Activated T-cell treated with anti-CD3 and anti-CD28 coated beads for 1 hour (primary cell): ENCODE results near the gene CDC42BPA.

Experiments
- DNase-seq: peaks from one replicate; pipeline ENCODE4 v3.0.0-alpha.2; 2020; ENCODE audit warnings: low read depth

CDC42BPA gene

DNA sequence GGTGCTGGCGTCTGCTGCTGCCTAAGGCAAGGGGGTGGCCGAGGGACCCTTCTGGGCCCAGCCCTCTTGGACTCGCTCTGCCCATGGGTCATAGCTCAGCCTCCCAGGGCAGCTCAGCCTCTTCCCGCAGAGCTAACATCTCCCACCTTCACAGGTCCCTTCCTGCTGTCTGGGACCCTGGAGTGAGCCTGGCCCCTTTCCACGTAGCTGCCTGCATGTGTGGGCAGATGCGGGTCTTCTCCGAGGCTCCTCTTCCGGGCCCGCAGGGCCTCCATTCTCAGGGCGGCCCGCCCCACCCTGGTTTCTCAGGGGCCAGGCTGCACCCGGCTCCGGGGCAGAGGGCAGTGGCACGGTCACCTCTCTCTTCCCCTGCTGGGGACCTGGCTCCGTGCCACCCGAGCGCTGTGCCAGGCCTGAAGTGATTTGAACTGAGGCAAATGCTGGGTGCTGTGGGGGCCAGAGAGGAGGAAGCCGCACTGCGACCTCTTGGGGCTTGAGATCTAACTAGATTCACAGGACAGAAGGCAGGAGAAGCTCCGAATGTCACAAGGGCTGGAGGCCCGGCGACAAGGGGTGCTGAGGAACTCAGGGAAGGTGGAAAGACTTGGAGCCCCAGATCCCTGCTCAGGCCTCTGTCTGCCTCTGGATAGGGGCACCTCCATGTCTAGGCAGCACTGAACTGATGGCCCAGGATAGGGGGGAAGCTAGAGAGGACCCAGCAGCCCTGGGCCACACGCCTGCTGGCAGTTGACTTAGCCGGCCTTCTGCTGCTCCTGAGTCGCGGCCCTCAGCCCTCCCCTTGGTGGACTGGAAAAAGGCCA is 337.5 kb downstream of the CDC42BPA start:
- no peak for DNase-seq

DNA sequence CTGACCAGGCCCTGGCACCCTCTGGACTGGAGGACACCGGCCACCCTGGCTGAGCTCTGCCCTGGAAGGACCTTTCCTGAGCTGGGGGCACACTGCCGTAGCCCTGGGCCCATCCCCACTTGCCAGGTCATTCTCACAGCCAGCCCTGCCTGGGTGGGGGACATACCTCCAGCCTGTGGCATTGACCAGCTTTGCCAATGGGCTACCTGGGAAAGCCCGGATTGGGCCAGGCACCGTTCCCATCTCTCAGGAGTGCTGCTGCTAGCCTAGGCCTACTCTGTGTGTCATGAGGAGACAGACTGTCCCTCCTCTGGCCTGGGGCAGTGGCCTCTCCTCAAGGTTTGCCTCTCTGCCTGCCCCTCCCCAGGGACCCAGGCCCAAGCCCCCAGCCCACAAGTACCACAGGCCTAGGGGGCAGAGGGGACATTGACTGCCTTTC is 338.2 kb downstream of the CDC42BPA start:
- no peak for DNase-seq

DNA sequence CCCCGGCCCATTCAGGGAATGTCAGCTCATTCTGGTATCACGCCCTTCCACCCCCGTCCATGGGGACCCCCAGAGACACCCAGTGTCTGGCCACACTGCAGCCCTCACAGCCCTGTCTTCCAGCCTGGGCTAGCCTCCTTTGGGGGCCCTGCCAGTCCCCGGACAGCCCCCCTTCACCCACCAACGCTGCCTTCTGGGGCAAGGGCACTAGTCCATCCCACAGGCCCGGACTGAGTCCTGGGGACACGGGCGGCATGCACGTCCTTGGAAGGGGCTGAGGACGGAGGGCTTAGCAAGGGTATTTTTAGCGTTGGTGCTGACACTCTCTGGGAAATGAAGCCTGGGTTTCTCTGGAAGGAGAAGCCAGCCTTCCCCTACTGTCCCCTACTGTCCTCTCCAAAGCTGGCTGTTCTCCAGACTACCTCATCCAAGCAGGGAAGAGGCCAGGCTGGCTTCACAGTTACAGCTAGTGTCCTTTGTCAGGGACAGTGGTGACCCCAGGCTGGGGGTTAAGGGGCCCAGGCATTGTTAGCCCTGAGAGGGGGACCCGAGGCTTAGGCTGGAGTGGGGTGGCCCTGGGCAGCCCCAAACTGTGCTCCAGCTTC is 338.7 kb downstream of the CDC42BPA start:
- DNase-seq = no peak

DNA sequence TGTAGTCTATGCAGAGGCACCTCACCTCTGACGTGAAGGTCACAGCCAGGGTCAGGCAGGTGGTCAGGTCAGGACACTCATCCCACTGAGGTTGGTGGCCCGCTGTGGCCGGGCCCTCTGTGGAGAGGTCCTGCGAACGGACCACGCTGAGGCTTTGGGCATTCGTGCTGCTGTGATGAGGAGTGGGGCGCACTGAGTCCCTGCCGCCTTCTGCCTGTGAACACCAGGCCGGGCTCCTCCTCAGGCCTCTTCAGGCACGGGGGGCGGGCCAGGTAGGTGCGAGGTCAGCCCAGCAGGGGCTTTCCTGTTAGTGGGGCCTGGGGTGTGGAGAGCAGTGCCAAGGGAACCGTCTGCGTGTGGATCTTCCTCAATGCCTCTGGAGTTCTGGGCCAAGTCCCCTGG is 339.2 kb downstream of the CDC42BPA start:
- DNase-seq = no peak

DNA sequence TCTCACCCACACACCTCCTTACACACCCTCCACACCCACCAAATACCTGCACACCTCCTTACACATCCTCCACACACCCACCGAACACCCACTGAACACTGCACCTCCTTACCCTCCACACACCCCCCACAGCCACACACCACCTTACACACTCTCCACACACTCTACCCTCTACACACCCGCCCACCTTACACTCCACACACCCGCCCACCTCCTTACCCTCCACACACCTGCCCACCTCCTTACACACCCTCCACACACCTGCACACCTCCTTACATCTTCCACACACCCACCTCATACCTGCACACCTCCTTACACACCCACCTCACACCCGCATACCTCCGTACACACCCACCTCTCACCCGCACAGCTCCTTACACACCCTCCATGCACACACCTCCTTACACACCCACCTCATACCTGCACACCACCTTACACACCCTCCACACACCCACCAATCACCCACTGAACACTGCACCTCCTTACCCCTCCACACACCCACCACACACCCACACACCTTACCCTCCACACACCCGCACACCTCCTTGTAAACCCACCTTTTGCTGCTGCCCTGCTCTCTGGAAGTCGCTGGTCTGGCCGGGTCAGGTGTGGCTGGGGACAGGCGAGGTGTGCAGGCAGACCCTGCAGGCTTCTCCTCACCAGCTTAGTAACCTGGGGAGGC is 339.7 kb downstream of the CDC42BPA start:
- no peak for DNase-seq

DNA sequence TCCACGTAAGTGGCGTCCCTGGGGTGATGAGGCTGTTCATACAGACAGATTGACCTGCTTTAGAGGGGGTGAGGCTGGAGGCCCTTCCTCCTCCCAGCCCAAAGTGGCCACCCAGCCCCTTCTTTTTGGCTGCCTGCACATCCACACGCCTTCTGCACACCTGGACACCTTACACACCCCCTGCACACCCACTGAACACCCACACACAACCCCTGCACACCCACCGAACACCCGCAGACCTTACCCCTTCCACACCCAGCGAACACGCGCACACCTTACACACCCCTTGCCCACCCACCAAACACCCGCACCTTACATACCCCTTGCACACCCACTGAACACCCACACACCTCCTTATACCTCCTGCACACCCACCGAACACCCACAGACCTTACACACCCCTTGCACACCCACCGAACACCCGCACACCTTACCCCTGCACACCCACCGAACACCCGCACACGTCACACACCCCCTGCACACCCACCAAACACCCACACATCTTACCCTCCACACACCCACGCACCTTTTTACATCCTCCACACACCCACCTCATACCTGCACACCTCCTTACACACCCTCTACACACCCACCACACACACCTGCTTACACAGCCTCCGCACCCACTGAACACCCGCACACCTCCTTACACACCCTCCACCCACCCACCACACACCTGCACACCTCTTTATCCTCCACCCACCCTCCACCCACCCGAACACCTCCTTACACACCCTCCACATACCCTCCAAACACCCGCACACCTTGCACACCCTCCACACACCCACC is 340.5 kb downstream of the CDC42BPA start:
- DNase-seq = no peak

DNA sequence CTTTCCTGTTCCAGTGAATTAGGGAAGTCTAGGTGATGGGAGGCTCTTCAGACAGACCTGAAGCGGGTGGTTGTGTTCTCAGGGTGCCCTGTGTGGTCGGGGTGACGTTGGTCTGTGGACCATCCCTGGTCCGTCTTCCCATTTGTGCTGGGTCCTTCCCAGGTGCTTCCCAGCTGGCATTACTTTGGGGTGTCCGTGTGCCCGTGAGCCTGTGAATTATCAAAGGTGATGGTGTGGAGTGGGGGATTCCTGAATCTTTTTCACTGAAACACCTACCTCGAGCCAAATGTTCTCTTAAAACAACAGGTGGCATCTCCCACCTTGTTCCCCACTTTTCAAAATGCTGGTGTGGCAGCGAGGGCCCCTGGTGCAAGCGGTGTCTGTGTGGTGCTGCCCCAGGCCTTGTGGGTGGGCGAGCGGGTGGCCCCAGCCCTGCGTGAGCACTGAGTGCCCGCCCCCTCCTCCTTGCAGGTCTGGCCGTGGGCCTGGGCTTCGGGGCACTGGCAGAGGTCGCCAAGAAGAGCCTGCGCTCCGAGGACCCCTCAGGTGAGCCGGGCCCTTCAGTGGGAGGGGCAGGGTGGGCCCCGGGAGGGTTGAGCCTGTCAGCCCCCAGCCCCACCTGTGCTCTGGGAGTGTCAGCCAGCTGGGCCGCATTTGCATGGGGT is 341.2 kb downstream of the CDC42BPA start:
- no peak for DNase-seq

DNA sequence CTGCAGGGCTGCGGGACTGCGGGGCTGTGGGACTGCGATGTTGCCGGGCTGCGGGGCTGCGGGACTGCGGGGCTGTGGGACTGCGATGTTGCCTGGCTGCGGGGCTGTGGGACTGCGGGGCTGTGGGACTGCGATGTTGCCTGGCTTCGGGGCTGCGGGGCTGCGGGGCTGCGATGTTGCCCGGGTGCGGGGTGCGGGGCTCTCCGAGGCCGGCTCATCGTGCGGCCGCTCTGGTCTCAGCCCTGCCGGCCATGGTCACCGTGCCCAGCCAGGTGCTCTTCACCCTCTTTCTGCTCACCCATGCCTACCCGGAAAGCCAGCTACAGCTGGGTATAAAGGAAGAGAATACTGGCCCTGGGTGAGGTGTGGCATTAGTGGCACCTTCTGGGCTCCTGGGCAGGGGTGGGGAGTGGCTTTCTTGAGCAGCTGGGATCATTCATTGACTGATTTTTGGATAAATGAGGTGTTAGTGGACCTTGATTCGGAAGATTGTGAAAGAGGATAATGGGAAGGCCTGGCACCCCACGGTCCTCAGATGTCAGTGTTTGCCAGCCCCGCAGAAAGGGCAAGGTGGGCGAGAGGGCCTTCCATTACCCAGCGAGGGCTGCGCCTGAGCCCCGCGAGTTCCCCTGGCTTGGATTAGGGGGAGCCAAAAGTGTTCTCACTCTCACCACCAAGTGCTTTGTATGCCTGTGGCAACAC is 341.9 kb downstream of the CDC42BPA start:
- DNase-seq = no peak

DNA sequence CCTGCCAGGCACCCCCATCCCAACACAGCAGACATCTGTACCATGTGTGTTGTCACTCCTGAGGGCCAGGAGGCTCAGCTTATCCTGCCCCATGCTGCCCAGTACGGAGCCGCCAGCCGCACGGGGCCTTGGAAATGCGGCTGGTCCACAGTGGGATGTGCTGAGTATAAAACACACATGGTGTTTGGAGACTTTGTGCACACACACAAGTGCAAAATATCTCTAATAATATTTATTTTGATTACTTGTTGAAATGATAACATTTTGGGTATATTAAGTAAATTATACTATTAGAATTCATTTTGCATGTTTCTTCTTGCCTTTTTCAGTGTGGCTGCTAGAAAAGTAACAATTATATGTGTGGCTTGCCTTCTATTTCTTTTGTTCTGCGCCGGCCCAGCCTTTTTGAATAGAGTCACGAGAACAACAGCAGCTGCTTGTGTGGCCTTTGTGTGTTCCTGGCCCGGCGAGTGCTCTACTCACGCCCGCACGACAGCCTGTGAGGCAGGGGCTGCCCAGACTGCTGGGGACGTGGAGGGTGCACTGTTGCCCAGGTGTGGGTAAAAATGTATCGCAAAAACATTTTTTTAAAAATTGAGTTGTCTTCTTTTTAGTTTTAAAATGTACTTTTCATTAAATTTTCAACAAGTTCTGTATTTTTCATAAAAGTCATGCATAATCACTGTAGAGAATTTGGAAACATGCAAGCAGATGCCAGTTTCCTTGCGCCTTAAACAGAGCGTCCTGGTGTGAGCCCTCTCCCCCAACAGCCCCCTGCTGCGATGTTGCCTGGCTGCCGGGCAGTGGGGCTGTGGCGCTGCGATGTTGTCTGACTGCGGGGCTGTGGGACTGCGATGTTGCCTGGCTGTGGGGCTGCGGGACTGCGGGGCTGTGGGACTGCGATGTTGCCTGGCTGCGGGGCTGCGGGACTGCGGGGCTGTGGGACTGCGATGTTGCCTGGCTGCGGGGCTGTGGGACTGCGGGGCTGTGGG is 342.7 kb downstream of the CDC42BPA start:
- no peak for DNase-seq

DNA sequence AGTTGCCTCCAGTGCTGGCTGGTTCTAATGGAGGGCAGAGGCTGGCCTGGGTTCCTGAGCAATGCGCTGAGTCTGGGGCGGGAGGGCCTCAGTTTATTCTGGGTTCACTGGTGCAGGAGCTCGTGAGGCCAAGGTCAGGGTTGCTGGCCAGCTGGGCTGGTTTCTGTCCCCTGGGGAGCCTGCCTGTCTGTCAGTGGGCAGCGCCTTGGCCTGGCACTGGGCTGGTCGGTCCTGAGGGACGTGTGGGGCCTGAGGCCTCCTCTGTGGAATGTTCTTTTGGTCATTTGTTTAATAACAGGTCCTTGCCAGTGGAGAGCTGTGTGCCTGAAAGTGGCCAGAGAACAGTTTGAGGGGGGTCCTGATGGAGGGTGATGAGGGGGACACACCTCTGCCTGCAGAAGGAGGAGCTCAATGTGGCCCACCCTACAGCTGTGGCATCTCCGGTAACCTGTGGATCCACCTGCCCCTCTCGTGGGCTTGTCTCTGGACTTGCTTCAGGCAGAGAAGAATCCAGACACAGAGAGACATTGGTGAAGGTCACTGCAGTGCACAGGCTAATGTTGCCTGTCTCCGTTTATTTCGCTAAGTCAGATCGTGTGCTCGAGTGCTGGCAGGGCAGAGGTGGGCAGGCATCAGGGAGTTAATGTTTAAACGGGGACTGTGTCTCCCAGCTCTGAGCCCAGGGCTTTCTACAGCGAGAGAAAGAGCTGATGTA is 343.6 kb downstream of the CDC42BPA start:
- no peak for DNase-seq

DNA sequence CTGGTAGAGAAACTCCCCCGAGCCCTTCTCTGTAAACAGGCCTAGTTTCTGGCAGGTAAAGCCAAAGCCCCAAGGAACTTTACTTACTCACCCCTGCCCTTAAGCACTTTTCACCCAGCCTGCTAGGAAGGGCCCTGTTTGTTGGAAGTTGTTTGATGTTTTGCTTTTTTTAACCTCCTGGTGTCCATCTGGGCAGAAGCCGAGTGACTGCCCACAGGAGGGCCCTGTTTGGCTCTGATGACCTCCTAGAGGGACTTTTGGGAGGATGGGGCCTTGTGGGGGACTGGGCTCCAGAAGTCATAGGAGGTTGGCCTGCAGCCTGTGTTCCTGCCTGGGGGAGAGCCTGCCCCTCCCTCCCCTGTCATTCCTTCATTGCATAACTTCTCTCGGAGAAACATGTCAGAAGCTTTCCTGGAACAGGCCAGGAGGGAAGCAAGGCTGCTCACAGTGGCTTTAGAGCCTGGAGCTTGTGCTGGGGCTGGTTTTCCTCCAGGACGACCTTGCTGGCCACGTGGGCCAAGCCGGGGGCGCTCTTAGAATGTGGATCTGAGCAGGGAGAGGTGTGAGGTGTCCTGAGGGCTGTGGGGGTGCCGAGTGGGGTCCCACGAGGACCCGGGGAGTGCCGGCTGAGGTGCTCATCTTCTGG is 344.3 kb downstream of the CDC42BPA start:
- DNase-seq = no peak

DNA sequence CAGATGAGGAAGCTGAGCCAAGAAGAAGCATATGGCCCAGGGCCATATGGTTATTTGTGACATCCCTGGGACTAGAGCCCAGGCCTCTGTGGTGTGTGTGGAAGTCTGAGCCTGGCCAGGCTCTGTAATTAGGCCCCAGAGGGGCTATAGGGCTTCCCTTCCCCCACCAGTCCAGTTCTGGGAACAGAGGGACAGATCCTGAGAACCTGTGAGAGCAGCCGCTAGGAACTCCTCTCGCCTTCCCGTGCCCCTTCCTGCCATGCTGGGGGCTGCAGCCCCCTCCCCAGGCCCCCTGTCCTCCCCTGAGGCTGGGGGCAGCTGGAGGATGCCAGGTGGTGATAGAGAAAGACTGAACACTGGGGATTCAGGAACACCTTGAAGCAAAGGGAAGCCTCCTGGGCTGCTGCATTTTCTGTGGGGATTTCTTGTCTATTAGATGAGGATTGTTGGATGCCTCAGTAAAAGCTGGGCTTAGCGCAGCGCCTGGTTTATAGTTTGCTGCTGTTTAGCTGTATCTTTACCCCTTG is 344.9 kb downstream of the CDC42BPA start:
- no peak for DNase-seq

DNA sequence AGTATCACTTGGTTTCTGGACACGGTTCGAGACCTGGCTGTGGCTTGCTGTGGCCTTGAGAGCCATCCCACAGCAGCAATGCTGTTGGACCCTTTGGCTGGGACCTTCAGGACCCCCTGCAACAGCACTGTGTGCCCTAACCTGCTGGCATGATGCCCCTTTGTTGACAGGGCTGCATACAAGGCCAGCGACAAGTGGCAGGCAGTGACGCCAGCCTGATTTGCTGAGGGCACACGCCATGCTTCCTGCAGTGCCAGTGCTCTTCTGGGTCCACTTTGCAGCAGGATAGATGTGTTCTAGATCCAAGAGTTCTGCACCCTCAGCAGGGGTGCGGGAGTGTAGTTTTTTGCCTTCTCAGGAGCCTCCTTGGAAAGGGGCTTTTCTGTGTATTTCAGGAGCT is 345.4 kb downstream of the CDC42BPA start:
- no peak for DNase-seq

DNA sequence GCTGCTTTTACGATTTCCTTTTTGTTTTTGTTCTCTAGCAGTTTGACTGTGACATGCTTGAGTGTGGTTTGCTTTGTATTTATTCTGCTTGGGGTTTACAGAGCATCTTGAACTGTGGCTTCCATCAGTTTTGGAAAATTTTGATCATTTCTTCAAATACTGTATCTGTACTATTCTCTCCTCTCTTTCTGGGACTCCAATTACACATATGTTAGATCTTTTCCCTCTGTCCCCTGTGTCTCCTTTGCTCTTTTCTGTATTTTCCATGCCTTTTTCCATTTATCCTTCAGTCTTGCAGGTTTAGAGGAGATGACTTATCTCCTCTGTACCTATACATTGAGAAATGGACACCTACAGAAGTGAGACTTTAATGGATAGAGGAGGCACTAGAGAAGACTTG is 346.5 kb downstream of the CDC42BPA start:
- no peak for DNase-seq

DNA sequence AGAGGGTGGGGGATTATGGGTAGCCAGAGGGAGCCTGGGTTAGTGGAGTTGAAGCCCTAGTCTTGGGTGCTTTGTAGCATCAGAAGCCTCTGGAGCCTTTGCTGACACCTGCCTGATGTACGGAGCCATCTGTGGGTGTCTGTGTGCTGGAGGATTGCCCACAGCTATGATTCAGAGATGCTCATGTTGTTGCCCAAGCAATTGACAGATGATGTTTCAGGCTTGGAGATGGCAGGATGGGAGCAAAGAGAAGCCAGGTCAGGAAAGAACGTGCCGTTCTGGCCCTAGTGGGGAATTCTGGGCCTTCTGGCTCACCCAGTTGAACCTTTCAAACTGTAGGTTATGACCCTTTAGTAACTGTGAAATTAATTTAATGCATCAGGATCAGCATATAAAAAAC is 350.6 kb downstream of the CDC42BPA start:
- DNase-seq = no peak

DNA sequence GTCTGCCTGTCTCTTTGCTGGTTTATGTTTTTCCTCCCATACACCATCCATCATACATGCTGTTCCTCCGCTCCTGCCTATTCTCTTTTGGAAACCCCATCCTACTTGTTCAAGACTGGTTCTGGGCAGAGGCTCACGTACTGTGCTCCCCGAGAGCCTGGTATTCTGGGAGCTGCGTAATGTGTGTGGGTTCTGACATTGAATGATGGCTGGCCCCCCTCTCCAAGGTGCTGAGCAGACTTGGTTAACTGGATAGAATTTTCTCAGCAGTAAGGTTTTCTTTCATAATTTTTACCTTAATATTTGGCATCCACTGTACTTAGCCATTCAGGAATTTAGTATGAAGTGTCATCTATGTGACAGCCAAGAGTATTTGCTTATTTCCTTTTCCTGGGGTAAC is 351.6 kb downstream of the CDC42BPA start:
- no peak for DNase-seq

DNA sequence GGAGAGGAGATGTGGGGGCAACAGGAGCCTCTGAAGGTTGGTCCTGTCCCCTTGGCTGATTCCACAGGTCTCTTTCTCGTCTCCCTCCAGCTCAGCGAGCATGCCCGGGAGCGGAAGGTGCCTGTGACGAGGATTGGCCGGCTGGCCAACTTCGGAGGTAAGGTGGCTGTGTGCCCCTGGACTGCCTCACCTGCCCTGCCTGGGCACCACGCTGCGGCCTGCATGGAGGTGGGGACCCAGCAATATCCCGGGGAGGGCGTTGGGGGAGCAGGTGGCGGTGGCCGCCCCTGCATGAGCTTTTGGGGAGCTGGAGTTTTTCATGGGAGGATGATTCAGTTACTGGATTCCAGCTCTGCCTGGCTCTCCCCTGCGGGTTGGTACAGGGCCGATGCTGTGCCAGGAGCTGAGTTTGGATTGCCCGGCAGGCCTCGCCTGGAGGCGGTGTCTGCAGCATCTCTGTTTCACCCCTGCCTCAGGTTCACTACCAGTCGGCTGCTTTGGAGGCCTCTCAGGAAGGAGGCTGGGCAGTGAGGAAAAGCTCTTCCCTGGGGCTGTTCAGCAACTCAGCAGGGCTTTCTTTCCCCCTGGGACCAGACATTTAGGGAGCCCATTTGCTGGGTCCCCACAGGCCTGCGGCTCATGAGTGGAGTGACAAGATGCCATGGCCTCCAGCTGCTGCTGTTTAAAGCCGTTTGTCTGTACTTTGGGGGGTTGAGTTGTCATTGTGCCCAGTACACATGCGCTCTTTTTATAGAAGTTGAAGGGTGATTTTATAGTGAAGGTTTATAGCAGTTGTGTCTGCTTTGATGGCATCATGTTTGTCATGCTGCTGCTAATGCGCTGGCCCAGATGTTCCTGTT is 352.5 kb downstream of the CDC42BPA start:
- DNase-seq = no peak
